ENCODE results near the gene TNS3. TPM values are rescaled to one million over a fixed set of nuclear protein-coding genes. Genes with fewer than 3 reads are reported as not detected.

Gene TNS3
- total RNA-seq, 1 donor from 2014 or later = 92.9 TPM

DNA sequence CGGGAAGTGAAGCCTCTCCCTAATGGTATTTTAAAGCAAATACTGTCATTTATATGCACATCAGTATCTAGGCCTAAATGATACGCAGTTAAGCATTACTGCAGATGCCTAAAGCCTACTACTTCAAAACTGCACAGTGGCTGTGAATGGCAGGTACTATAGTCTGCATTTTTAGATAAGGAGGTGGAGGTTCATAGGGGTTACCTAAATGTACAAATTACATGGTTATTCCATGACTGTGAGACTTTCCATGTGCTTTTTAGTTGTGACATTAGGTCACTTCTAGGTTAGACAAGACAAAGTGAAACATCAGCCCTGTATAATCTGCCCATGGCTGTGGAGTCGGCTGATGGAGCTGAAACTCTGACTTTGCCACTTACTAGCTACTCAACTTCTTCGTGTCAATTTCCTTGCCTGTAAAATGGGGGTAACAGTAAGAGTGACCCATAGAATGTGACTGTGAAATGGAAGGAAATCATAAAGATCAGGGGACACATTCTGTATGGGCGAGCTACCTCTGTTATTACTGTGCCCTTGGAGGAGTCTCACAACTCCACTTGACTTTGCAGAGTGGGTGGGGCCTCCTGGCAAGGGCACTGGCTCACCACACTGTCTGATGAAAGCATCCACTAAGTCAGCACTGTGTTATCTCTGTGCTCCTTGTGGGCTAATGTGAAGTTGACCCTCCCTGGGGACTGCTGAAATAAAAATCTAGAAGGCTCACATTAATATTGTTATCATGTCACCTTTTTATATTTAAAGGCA, 239.4 kb downstream of the TNS3 start:
- TF ChIP-seq EZH2 (IDR thresholded peaks at IDR 0.05; ENCODE audit: insufficient read depth, low read length) (no peak), CTCF (IDR thresholded peaks at IDR 0.05; ENCODE audit: insufficient read depth, low read depth, low read length) (no peak)
- Histone ChIP-seq H3K79me2 (ENCODE audit: insufficient read depth, low read length) (peaks cover 2% of the 10 kb centered on the region), H4K20me1 (ENCODE audit: insufficient read depth, low read length) (peaks cover 36% of the 10 kb centered on the region), H3K36me3 (ENCODE audit: insufficient read depth, low read length) (no peaks in the 10 kb centered on the region), H3K4me3 (ENCODE audit: insufficient read depth, low read depth, low read length) (no peak overlapping the region), H3K4me1 (ENCODE audit: insufficient read depth, low read length) (no peaks in the 10 kb centered on the region), H3K4me2 (ENCODE audit: low read length) (no peak overlapping the region), H3K27me3 (ENCODE audit: insufficient read depth, low read length) (no peaks in the 10 kb centered on the region), H3K27ac (ENCODE audit: low read depth, low read length) (no peak overlapping the region), H3K9me3 (ENCODE audit: insufficient read depth, low read depth, low read length) (no peaks in the 10 kb centered on the region), H3K9ac (ENCODE audit: low read length) (no peak overlapping the region), H2AFZ (ENCODE audit: low read depth, low read length) (no peak overlapping the region)
- Mint-ChIP-seq H3K4me1 (ENCODE audit: low read depth, unreplicated experiment) (no peaks in the 10 kb centered on the region), H3K27me3 (ENCODE audit: low read depth, unreplicated experiment) (no peaks in the 10 kb centered on the region), H3K36me3 (ENCODE audit: low read depth, unreplicated experiment) (peaks cover 23% of the 10 kb centered on the region), H3K4me3 (ENCODE audit: unreplicated experiment) (no peak overlapping the region), H3K9me3 (ENCODE audit: unreplicated experiment) (no peaks in the 10 kb centered on the region), H3K27ac (ENCODE audit: unreplicated experiment) (peak overlapping the region; percentile 26)
- FAIRE-seq (no peak), DNase-seq (ENCODE audit: low read depth) (no peak)

GRCh38 chr7:47340517-47340916, 241.4 kb downstream of the TNS3 start:
- Histone ChIP-seq H3K36me3 (ENCODE audit: insufficient read depth, low read length) (peaks cover 3% of the 10 kb centered on the region), H2AFZ (ENCODE audit: low read depth, low read length) (no peak overlapping the region), H3K4me3 (ENCODE audit: insufficient read depth, low read depth, low read length) (no peak overlapping the region), H3K9me3 (ENCODE audit: insufficient read depth, low read depth, low read length) (no peaks in the 10 kb centered on the region), H3K79me2 (ENCODE audit: insufficient read depth, low read length) (no peaks in the 10 kb centered on the region), H3K9ac (ENCODE audit: low read length) (no peak overlapping the region), H4K20me1 (ENCODE audit: insufficient read depth, low read length) (peaks cover 28% of the 10 kb centered on the region), H3K27ac (ENCODE audit: low read depth, low read length) (no peak overlapping the region), H3K27me3 (ENCODE audit: insufficient read depth, low read length) (no peaks in the 10 kb centered on the region), H3K4me1 (ENCODE audit: insufficient read depth, low read length) (peaks cover 5% of the 10 kb centered on the region), H3K4me2 (ENCODE audit: low read length) (no peak overlapping the region)
- Mint-ChIP-seq H3K27me3 (ENCODE audit: low read depth, unreplicated experiment) (no peaks in the 10 kb centered on the region), H3K4me1 (ENCODE audit: low read depth, unreplicated experiment) (no peaks in the 10 kb centered on the region), H3K9me3 (ENCODE audit: unreplicated experiment) (no peaks in the 10 kb centered on the region), H3K36me3 (ENCODE audit: low read depth, unreplicated experiment) (peaks cover 24% of the 10 kb centered on the region), H3K27ac (ENCODE audit: unreplicated experiment) (no peak overlapping the region), H3K4me3 (ENCODE audit: unreplicated experiment) (no peak overlapping the region)
- TF ChIP-seq CTCF (IDR thresholded peaks at IDR 0.05; ENCODE audit: insufficient read depth, low read depth, low read length) (no peak), EZH2 (IDR thresholded peaks at IDR 0.05; ENCODE audit: insufficient read depth, low read length) (no peak)
- DNase-seq (ENCODE audit: low read depth) (no peak), FAIRE-seq (no peak)

DNA sequence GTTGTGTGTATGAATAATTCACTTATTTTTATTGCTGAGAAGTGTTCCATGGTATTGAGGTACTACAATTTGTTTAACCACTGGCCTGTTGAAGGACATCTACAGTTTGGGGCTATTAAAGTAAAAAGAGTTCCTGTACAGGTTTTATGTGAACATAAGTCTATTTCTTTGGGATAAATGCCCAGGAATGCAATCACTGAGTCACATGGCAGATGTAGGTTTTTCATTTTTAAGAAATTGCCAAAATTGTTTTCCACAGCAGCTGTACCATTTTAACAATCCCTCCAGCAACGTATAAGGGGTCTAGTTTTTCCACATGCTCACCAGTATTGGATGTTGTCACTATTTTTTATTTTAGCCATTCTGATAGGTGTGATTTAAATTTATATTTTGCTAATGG, 243.9 kb downstream of the TNS3 start:
- H3K9ac ChIP-seq (ENCODE audit: low read length) = no peak overlapping the region
- no peak for FAIRE-seq
- no peak overlapping the region for H3K27ac ChIP-seq (ENCODE audit: low read depth, low read length)
- Mint-ChIP-seq H3K4me3 (ENCODE audit: unreplicated experiment) (no peak overlapping the region), H3K36me3 (ENCODE audit: low read depth, unreplicated experiment) (peaks cover 16% of the 10 kb centered on the region), H3K27ac (ENCODE audit: unreplicated experiment) (no peak overlapping the region), H3K27me3 (ENCODE audit: low read depth, unreplicated experiment) (no peaks in the 10 kb centered on the region), H3K9me3 (ENCODE audit: unreplicated experiment) (no peaks in the 10 kb centered on the region), H3K4me1 (ENCODE audit: low read depth, unreplicated experiment) (peaks cover 6% of the 10 kb centered on the region)
- H3K27me3 ChIP-seq (ENCODE audit: insufficient read depth, low read length) = no peaks in the 10 kb centered on the region
- no peak overlapping the region for H3K4me2 ChIP-seq (ENCODE audit: low read length)
- peaks cover 3% of the 10 kb centered on the region for H3K36me3 ChIP-seq (ENCODE audit: insufficient read depth, low read length)
- H3K9me3 ChIP-seq (ENCODE audit: insufficient read depth, low read depth, low read length) = no peaks in the 10 kb centered on the region
- H3K4me1 ChIP-seq (ENCODE audit: insufficient read depth, low read length) = peaks cover 5% of the 10 kb centered on the region
- H3K4me3 ChIP-seq (ENCODE audit: insufficient read depth, low read depth, low read length) = no peak overlapping the region
- H3K79me2 ChIP-seq (ENCODE audit: insufficient read depth, low read length) = no peaks in the 10 kb centered on the region
- DNase-seq (ENCODE audit: low read depth) = peak; percentile 39
- TF ChIP-seq EZH2 (IDR thresholded peaks at IDR 0.05; ENCODE audit: insufficient read depth, low read length) = no peak
- TF ChIP-seq CTCF (IDR thresholded peaks at IDR 0.05; ENCODE audit: insufficient read depth, low read depth, low read length) = no peak
- no peak overlapping the region for H2AFZ ChIP-seq (ENCODE audit: low read depth, low read length)
- H4K20me1 ChIP-seq (ENCODE audit: insufficient read depth, low read length) = peaks cover 26% of the 10 kb centered on the region
